IMR-90 (cell line): ENCODE data around the gene SPOUT1. TPM values are rescaled to one million over a fixed set of nuclear protein-coding genes. Genes with fewer than 3 reads are reported as not detected.

Source experiments
- ATAC-seq: fragments of 200-7000 bp; cut with Tn5 transposase; 2 replicates; pipeline ENCODE4 v1.9.1; 2020; ENCODE audit warnings: low read depth, mild to moderate bottlenecking, moderate library complexity
- BruUV-seq: library from RNA; stranded (reverse); fragments of 400-500 nt; replicated peaks from 2 replicates; lab custom pipeline; 2021; lab: Mats Ljungman, UMichigan
- CTCF ChIA-PET: fragments of 300-600 bp; formaldehyde crosslinking; extraction: SDS; loops from one replicate; lab custom pipeline; 2021; ENCODE audit warnings: antibody characterized with exemption; lab: Yijun Ruan, JAX
- POLR2A ChIA-PET: fragments of 300-600 bp; sonication (Branson Sonifier 250); formaldehyde crosslinking; loops from one replicate; lab custom pipeline; 2022; ENCODE audit warnings: antibody characterized with exemption; ENCODE audit not compliant: unreplicated experiment; lab: Charles Lee
- DNase-seq: peaks from one replicate; pipeline ENCODE4 v3.0.0; 2013
- H2AFZ ChIP-seq: replicated peaks from 2 replicates; pipeline ENCODE3; 2013; ENCODE audit warnings: low read length, mild to moderate bottlenecking; ENCODE audit not compliant: poor library complexity
- H2AK5ac ChIP-seq: 2 replicates; pipeline ENCODE4 v1.6.1; 2013; ENCODE audit warnings: low read depth, low read length, inconsistent platforms
- H2AK9ac ChIP-seq: replicated peaks from 2 replicates; pipeline ENCODE3; 2013; ENCODE audit warnings: mild to moderate bottlenecking, low read depth, low read length, moderate library complexity; ENCODE audit not compliant: poor library complexity
- H2BK120ac ChIP-seq: 2 replicates; pipeline ENCODE4 v1.6.1; 2013; ENCODE audit warnings: low read depth, low read length, inconsistent platforms
- H2BK15ac ChIP-seq: 3 replicates; pipeline ENCODE4 v1.6.1; 2013; ENCODE audit warnings: low read depth, low read length, inconsistent platforms
- H2BK20ac ChIP-seq: 2 replicates; pipeline ENCODE4 v1.6.1; 2013; ENCODE audit warnings: low read depth, mild to moderate bottlenecking, inconsistent platforms, low read length, moderate library complexity
- H2BK5ac ChIP-seq: 2 replicates; pipeline ENCODE4 v1.6.1; 2013; ENCODE audit warnings: mild to moderate bottlenecking, low read depth, low read length, inconsistent platforms; ENCODE audit not compliant: poor library complexity, severe bottlenecking
- H3K14ac ChIP-seq: replicated peaks from 2 replicates; pipeline ENCODE4 v1.6.1; 2013; ENCODE audit warnings: low read depth, low read length, inconsistent platforms
- H3K18ac ChIP-seq: 2 replicates; pipeline ENCODE4 v1.6.1; 2013; ENCODE audit warnings: low read depth, low read length, control low read depth
- H3K23ac ChIP-seq: 2 replicates; pipeline ENCODE4 v1.6.1; 2013; ENCODE audit warnings: low read depth, low read length, inconsistent platforms
- H3K27ac ChIP-seq: 2 replicates; pipeline ENCODE4 v1.5.1; 2013; ENCODE audit warnings: mild to moderate bottlenecking, control low read depth, low read length; ENCODE audit not compliant: insufficient read depth
- H3K27me3 ChIP-seq: 2 replicates; pipeline ENCODE4 v1.6.1; 2013; ENCODE audit warnings: low read length; ENCODE audit not compliant: control insufficient read depth, insufficient read depth
- H3K36me3 ChIP-seq: 2 replicates; pipeline ENCODE4 v1.6.1; 2013; ENCODE audit warnings: low read length, mixed read lengths; ENCODE audit not compliant: control insufficient read depth, insufficient read depth
- H3K4ac ChIP-seq: 2 replicates; pipeline ENCODE4 v1.6.1; 2013; ENCODE audit warnings: low read depth, low read length, inconsistent platforms
- H3K4me1 ChIP-seq: 2 replicates; pipeline ENCODE4 v1.6.1; 2013; ENCODE audit warnings: low read length, mixed read lengths; ENCODE audit not compliant: control insufficient read depth, insufficient read depth
- H3K4me2 ChIP-seq: 2 replicates; pipeline ENCODE4 v1.6.1; 2013; ENCODE audit warnings: low read depth, mild to moderate bottlenecking, control low read depth, low read length, moderate library complexity
- H3K4me3 ChIP-seq: 2 replicates; pipeline ENCODE4 v1.5.1; 2013; ENCODE audit warnings: low read depth, mild to moderate bottlenecking, control low read depth, low read length, moderate library complexity; ENCODE audit not compliant: insufficient read depth
- H3K56ac ChIP-seq: 2 replicates; pipeline ENCODE4 v1.6.1; 2013; ENCODE audit warnings: low read length, inconsistent platforms; ENCODE audit not compliant: insufficient read depth; ENCODE audit errors: extremely low read depth
- H3K79me1 ChIP-seq, 2 experiments: 2 replicates each; pipeline ENCODE4 v1.6.1; 2013; ENCODE audit warnings: low read length in 2 of 2, inconsistent platforms in 1 of 2, low read depth in 1 of 2
- H3K9ac ChIP-seq: 2 replicates; pipeline ENCODE4 v1.6.1; 2013; ENCODE audit warnings: low read depth, low read length, control low read depth
- H3K9me1 ChIP-seq: 2 replicates; pipeline ENCODE4 v1.6.1; 2013; ENCODE audit warnings: low read length, inconsistent platforms; ENCODE audit not compliant: insufficient read depth
- H3K9me3 ChIP-seq: 2 replicates; pipeline ENCODE4 v1.6.1; 2013; ENCODE audit warnings: low read length; ENCODE audit not compliant: control insufficient read depth, insufficient read depth
- H4K20me1 ChIP-seq: 2 replicates; pipeline ENCODE4 v1.6.1; 2013; ENCODE audit warnings: low read length, inconsistent platforms; ENCODE audit not compliant: insufficient read depth
- H4K5ac ChIP-seq: 2 replicates; pipeline ENCODE4 v1.6.1; 2013; ENCODE audit warnings: mild to moderate bottlenecking, low read depth, low read length, control low read depth
- H4K8ac ChIP-seq, 2 experiments: 2 replicates each; pipeline ENCODE4 v1.6.1; 2013; ENCODE audit warnings: low read depth in 2 of 2, low read length in 2 of 2, control low read depth in 1 of 2, inconsistent platforms in 1 of 2
- H4K91ac ChIP-seq: 2 replicates; pipeline ENCODE4 v1.6.1; 2013; ENCODE audit warnings: low read depth, low read length, inconsistent platforms; ENCODE audit not compliant: insufficient read depth
- BHLHE40 ChIP-seq: fragments of 150-350 bp; IDR thresholded peaks from 2 replicates; pipeline ENCODE4 v1.6.1; 2016; ENCODE audit warnings: mild to moderate bottlenecking, low read depth, low read length
- CEBPB ChIP-seq: IDR thresholded peaks from 2 replicates; pipeline ENCODE4 v1.6.1; 2012; ENCODE audit warnings: low read depth, low read length, improper control_type of control experiment
- CHD1 ChIP-seq: IDR thresholded peaks from 2 replicates; pipeline ENCODE4 v1.6.1; 2012; ENCODE audit warnings: low read depth, low read length, improper control_type of control experiment
- FOS ChIP-seq: fragments of 150-350 bp; IDR thresholded peaks from 2 replicates; pipeline ENCODE4 v1.6.1; 2016; ENCODE audit warnings: low read depth, low read length
- MAFK ChIP-seq: IDR thresholded peaks from 2 replicates; pipeline ENCODE4 v1.6.1; 2012; ENCODE audit warnings: low read depth, low read length, improper control_type of control experiment
- MAZ ChIP-seq: IDR thresholded peaks from 2 replicates; pipeline ENCODE4 v1.6.1; 2012; ENCODE audit warnings: low read depth, mild to moderate bottlenecking, low read length, improper control_type of control experiment, moderate library complexity, borderline replicate concordance
- MXI1 ChIP-seq: IDR thresholded peaks from 2 replicates; pipeline ENCODE4 v1.6.1; 2012; ENCODE audit warnings: low read depth, mild to moderate bottlenecking, low read length, moderate library complexity, borderline replicate concordance
- NFE2L2 ChIP-seq: fragments of 150-350 bp; IDR thresholded peaks from 2 replicates; pipeline ENCODE4 v1.6.1; 2016; ENCODE audit warnings: low read depth, mild to moderate bottlenecking, low read length
- POLR2A ChIP-seq: IDR thresholded peaks from 2 replicates; pipeline ENCODE4 v1.6.1; 2012; ENCODE audit warnings: mild to moderate bottlenecking, low read depth, low read length
- RAD21 ChIP-seq: IDR thresholded peaks from 2 replicates; pipeline ENCODE4 v1.6.1; 2012; ENCODE audit warnings: low read length, improper control_type of control experiment
- RCOR1 ChIP-seq: IDR thresholded peaks from 2 replicates; pipeline ENCODE4 v1.6.1; 2012; ENCODE audit warnings: mild to moderate bottlenecking, low read length, improper control_type of control experiment; ENCODE audit not compliant: insufficient replicate concordance
- RFX5 ChIP-seq: IDR thresholded peaks from 2 replicates; pipeline ENCODE4 v1.8.0; 2012; ENCODE audit warnings: low read depth, mild to moderate bottlenecking, low read length, moderate library complexity
- SMC3 ChIP-seq: fragments of 150-350 bp; IDR thresholded peaks from 2 replicates; pipeline ENCODE4 v1.6.1; 2016; ENCODE audit warnings: low read depth, mild to moderate bottlenecking, antibody characterized with exemption, low read length, moderate library complexity
- WGBS, 2 experiments: methylation state at CpG; one replicate each; pipeline versions ENCODE4 v1.1.5 to v1.1.7; 2013; ENCODE audit warnings: missing lambda C conversion rate in 2 of 2; ENCODE audit not compliant: insufficient read length in 1 of 2; ENCODE audit errors: extremely low coverage in 2 of 2; 5-methylcytosine and 5-hydroxymethylcytosine counted together
- dilution Hi-C: fragments of 300-500 bp; cut with HindIII; formaldehyde crosslinking; loops from one replicate; pipeline ENCODE4 v1.14.3; 2018; ENCODE audit warnings: low sequenced_read_pairs; ENCODE audit not compliant: unreplicated experiment
- in situ Hi-C: fragments of 300-500 bp; cut with MboI; formaldehyde crosslinking; loops from 3 replicates; pipeline ENCODE4 v1.14.3; 2019; ENCODE audit warnings: low sequenced_read_pairs, inconsistent platforms, mixed read lengths
- intact Hi-C: fragments of 100-400 bp; cut with micrococcal nuclease; formaldehyde crosslinking; loops from 2 replicates; pipeline ENCODE4 v1.10.0; 2022
- polyA plus RNA-seq, 3 experiments: library from polyadenylated mRNA; depleted of rRNA; stranded (reverse); fragments of >200 nt; gene quantifications; 2 replicates each; pipeline ENCODE4 v1.2.3, GENCODE V29; 2012; ENCODE audit warnings: low replicate concordance in 1 of 3
- total RNA-seq: library from RNA; depleted of rRNA; stranded (reverse); fragments of >200 nt; gene quantifications from 2 replicates; pipeline ENCODE4 v1.2.3, GENCODE V29; 2012
- TF ChIP-seq, protein P1 (sequence below): fragments of 150-350 bp; IDR thresholded peaks from 2 replicates; pipeline ENCODE4 v1.6.1; 2016; ENCODE audit warnings: low read depth, mild to moderate bottlenecking, low read length, moderate library complexity, borderline replicate concordance
- TF ChIP-seq, protein P2 (sequence below): conservative IDR thresholded peaks from 2 replicates; pipeline ENCODE4 v1.5.1; 2012; ENCODE audit warnings: mild to moderate bottlenecking, low read depth, low read length, improper control_type of control experiment

The SPOUT1 gene
- total and polyA plus RNA-seq, 2 of the 4 experiments (the other 2 are of a cell fraction) = 17.9 to 27.8 TPM

DNA sequence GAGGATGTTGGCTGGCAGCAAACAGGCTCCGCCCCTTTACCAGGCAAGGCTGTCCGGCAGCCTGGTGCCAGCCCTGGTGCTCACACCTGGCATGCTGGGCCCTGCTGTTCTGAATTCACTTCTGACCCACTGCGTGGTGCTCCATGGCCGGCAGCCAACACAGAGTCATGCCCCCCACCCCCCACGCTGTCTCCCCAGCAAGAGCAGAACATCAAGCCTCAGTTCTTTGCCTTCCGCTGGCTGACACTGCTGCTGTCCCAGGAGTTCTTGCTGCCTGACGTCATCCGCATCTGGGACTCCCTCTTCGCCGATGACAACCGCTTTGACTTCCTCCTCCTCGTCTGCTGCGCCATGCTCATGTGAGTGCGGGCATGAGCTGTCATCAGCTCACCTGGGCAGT lies 23.9 kb downstream of the SPOUT1 start:
- no peak overlapping the region for H2BK15ac ChIP-seq
- BruUV-seq = no TSS peak
- TF ChIP-seq POLR2A (no peak), MAFK (no peak), MAZ (no peak), FOS (no peak), RAD21 (no peak), CHD1 (no peak), BHLHE40 (no peak), RCOR1 (no peak), SMC3 (no peak), CEBPB (no peak), NFE2L2 (no peak), MXI1 (no peak), RFX5 (no peak)
- TF ChIP-seq, protein P1, sequence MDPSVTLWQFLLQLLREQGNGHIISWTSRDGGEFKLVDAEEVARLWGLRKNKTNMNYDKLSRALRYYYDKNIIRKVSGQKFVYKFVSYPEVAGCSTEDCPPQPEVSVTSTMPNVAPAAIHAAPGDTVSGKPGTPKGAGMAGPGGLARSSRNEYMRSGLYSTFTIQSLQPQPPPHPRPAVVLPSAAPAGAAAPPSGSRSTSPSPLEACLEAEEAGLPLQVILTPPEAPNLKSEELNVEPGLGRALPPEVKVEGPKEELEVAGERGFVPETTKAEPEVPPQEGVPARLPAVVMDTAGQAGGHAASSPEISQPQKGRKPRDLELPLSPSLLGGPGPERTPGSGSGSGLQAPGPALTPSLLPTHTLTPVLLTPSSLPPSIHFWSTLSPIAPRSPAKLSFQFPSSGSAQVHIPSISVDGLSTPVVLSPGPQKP = no peak
- TF ChIP-seq, protein P2, sequence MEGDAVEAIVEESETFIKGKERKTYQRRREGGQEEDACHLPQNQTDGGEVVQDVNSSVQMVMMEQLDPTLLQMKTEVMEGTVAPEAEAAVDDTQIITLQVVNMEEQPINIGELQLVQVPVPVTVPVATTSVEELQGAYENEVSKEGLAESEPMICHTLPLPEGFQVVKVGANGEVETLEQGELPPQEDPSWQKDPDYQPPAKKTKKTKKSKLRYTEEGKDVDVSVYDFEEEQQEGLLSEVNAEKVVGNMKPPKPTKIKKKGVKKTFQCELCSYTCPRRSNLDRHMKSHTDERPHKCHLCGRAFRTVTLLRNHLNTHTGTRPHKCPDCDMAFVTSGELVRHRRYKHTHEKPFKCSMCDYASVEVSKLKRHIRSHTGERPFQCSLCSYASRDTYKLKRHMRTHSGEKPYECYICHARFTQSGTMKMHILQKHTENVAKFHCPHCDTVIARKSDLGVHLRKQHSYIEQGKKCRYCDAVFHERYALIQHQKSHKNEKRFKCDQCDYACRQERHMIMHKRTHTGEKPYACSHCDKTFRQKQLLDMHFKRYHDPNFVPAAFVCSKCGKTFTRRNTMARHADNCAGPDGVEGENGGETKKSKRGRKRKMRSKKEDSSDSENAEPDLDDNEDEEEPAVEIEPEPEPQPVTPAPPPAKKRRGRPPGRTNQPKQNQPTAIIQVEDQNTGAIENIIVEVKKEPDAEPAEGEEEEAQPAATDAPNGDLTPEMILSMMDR = no peak
- H3K4me3 ChIP-seq = no peak overlapping the region
- no peak overlapping the region for H3K27ac ChIP-seq
- no peaks in the 10 kb centered on the region for H3K79me1 ChIP-seq
- intact Hi-C loops (no loop called here), dilution Hi-C loops (no loop called here), in situ Hi-C loops (no loop called here)
- peaks cover 46% of the 10 kb centered on the region for H3K36me3 ChIP-seq
- H2AK5ac ChIP-seq = no peak overlapping the region
- no peaks in the 10 kb centered on the region for H4K20me1 ChIP-seq
- H3K23ac ChIP-seq = no peak overlapping the region
- no peak overlapping the region for H2AFZ ChIP-seq
- H3K27me3 ChIP-seq = no peaks in the 10 kb centered on the region
- no peak overlapping the region for H4K8ac ChIP-seq
- H3K9ac ChIP-seq = no peak overlapping the region
- H2BK5ac ChIP-seq = no peak overlapping the region
- ChIA-PET POLR2A (no interaction called here), CTCF (interaction anchor here (0.9 kb wide), 1 partner anchor 13 kb away, joined by 3 read pairs; the partner anchor contains the start of gene ENDOG)
- no peak overlapping the region for H3K4ac ChIP-seq
- H3K18ac ChIP-seq = no peak overlapping the region
- H2BK20ac ChIP-seq = no peak overlapping the region
- H3K4me1 ChIP-seq = no peaks in the 10 kb centered on the region
- no peaks in the 10 kb centered on the region for H3K9me1 ChIP-seq
- H2AK9ac ChIP-seq = no peak overlapping the region
- no peak overlapping the region for H4K5ac ChIP-seq
- no peak overlapping the region for H2BK120ac ChIP-seq
- no peak overlapping the region for H3K56ac ChIP-seq
- H4K91ac ChIP-seq = no peak overlapping the region
- no peak overlapping the region for H3K14ac ChIP-seq
- WGBS, 2 experiments = 90% methylated on average over 12 of the region's 14 CpGs; no CpG with 5 or more reads in 1 of the 2 experiments
- H3K4me2 ChIP-seq = no peak overlapping the region
- DNase-seq (no peak), ATAC-seq (no peak)
- H3K9me3 ChIP-seq = no peaks in the 10 kb centered on the region
